ENCODE data around the gene CTAGE9. TPM values are rescaled to one million over a fixed set of nuclear protein-coding genes. Genes with fewer than 3 reads are reported as not detected.
"Not testable (repeated sequence)": the region's sequence is repeated elsewhere in the genome, so short reads cannot be mapped to it uniquely, and the experiment has no call there.

CTAGE9 gene
- total RNA-seq, 1 experiment from 2014 or later, result not detected

GRCh38 chr6:131717836-131718542 is 7.2 kb upstream of the CTAGE9 start:
- H2AFZ ChIP-seq (ENCODE audit: low read length), result no peak overlapping the region
- no peak overlapping the region for H2BK20ac ChIP-seq (ENCODE audit: low read depth, low read length, poor library complexity, severe bottlenecking)
- no peaks in the 10 kb centered on the region for H3K79me2 ChIP-seq (ENCODE audit: insufficient read depth, low read length)
- H4K91ac ChIP-seq (ENCODE audit: insufficient read length, low read depth, low read length), result no peak overlapping the region
- no peaks in the 10 kb centered on the region for H4K20me1 ChIP-seq (ENCODE audit: control insufficient read depth, insufficient read depth, insufficient read length)
- no peak overlapping the region for H2AK5ac ChIP-seq (ENCODE audit: insufficient read length, low read length)
- no peak overlapping the region for H2BK12ac ChIP-seq (ENCODE audit: insufficient read length, low read depth, low read length)
- H3K23me2 ChIP-seq (ENCODE audit: insufficient read length, low read depth, low read length, poor library complexity, severe bottlenecking), result no peaks in the 10 kb centered on the region
- H2BK15ac ChIP-seq (ENCODE audit: low read depth, low read length), result no peak overlapping the region
- H3K4me1 ChIP-seq (ENCODE audit: insufficient read depth, low read length), result no peaks in the 10 kb centered on the region
- no peak for TF ChIP-seq CTCF (conservative IDR thresholded peaks at IDR 0.05)
- H3K18ac ChIP-seq (ENCODE audit: insufficient read length, low read depth, low read length), result no peak overlapping the region
- no peak overlapping the region for H3T11ph ChIP-seq (ENCODE audit: low read length)
- no peaks in the 10 kb centered on the region for H3K9me3 Mint-ChIP-seq
- H2BK5ac ChIP-seq (ENCODE audit: insufficient read length, low read length), result no peak overlapping the region
- H3K36me3 Mint-ChIP-seq (ENCODE audit: insufficient read depth in 1 of 3, low read depth in 3 of 3), result no peaks in the 10 kb centered on the region
- H3K27me3 Mint-ChIP-seq (ENCODE audit: low read depth), result no peaks in the 10 kb centered on the region; the same call in 1 of the 2 replicates
- no peaks in the 10 kb centered on the region for H3K4me1 Mint-ChIP-seq
- no peak overlapping the region for H3K9ac ChIP-seq (ENCODE audit: extremely low read depth, insufficient read length, low read length)
- H3K9me3 ChIP-seq (ENCODE audit: control insufficient read depth, low read depth, low read length), result no peaks in the 10 kb centered on the region
- H3K23ac ChIP-seq (ENCODE audit: insufficient read length, low read depth, low read length), result no peak overlapping the region
- H4K8ac ChIP-seq (replicated peaks; ENCODE audit: insufficient read length, low read depth, low read length), result no peak overlapping the region
- no peak overlapping the region for H3K27ac Mint-ChIP-seq
- no peak overlapping the region for H3K14ac ChIP-seq (ENCODE audit: insufficient read depth, low read length)
- H2BK120ac ChIP-seq (ENCODE audit: low read depth, low read length, poor library complexity, severe bottlenecking), result no peak overlapping the region
- no peak overlapping the region for H4K5ac ChIP-seq (ENCODE audit: insufficient read length, low read depth, low read length)
- no peak overlapping the region for H3K4me3 Mint-ChIP-seq
- H3K27me3 ChIP-seq (ENCODE audit: insufficient read depth, low read length), result no peaks in the 10 kb centered on the region
- H3K4ac ChIP-seq (ENCODE audit: low read depth, low read length), result no peak overlapping the region
- no CpG with 5 or more reads among the region's 3 CpGs for WGBS (ENCODE audit: extremely low coverage, insufficient read length, low lambda C conversion rate)
- no peaks in the 10 kb centered on the region for H3K79me1 ChIP-seq (ENCODE audit: insufficient read depth, low read depth, low read length, poor library complexity, severe bottlenecking)
- no peak for DNase-seq
- H3K27ac ChIP-seq (ENCODE audit: insufficient read length, low read depth, low read length), result no peak overlapping the region
- no peak overlapping the region for H3K4me2 ChIP-seq (ENCODE audit: insufficient read depth, insufficient read length, low read length)
- no peak overlapping the region for H3K56ac ChIP-seq (ENCODE audit: insufficient read length, low read depth, low read length)

- H3K4me1 Mint-ChIP-seq, H3K4me3 Mint-ChIP-seq: not testable (repeated sequence)
Observed at GRCh38 chr6:131715567-131715966, 4.8 kb upstream of the CTAGE9 start.

More at GRCh38 chr6:131715567-131715966, 4.8 kb upstream of the CTAGE9 start:
- H3K56ac ChIP-seq (ENCODE audit: insufficient read length, low read depth, low read length); H3K27me3 ChIP-seq (ENCODE audit: insufficient read depth, low read length); H4K20me1 ChIP-seq (ENCODE audit: control insufficient read depth, insufficient read depth, insufficient read length); H2AK5ac ChIP-seq (ENCODE audit: insufficient read length, low read length); H4K5ac ChIP-seq (ENCODE audit: insufficient read length, low read depth, low read length); H3K4ac ChIP-seq (ENCODE audit: low read depth, low read length); H2BK120ac ChIP-seq (ENCODE audit: low read depth, low read length, poor library complexity, severe bottlenecking); H2BK12ac ChIP-seq (ENCODE audit: insufficient read length, low read depth, low read length); DNase-seq; H4K8ac ChIP-seq (replicated peaks; ENCODE audit: insufficient read length, low read depth, low read length); H3K18ac ChIP-seq (ENCODE audit: insufficient read length, low read depth, low read length); H3K79me2 ChIP-seq (ENCODE audit: insufficient read depth, low read length); H3K27me3 Mint-ChIP-seq (ENCODE audit: low read depth); H3K9ac ChIP-seq (ENCODE audit: extremely low read depth, insufficient read length, low read length); H2AFZ ChIP-seq (ENCODE audit: low read length); H3K36me3 Mint-ChIP-seq (ENCODE audit: insufficient read depth in 1 of 3, low read depth in 3 of 3); H3K79me1 ChIP-seq (ENCODE audit: insufficient read depth, low read depth, low read length, poor library complexity, severe bottlenecking); H3K4me2 ChIP-seq (ENCODE audit: insufficient read depth, insufficient read length, low read length); H3K27ac ChIP-seq (ENCODE audit: insufficient read length, low read depth, low read length); H2BK20ac ChIP-seq (ENCODE audit: low read depth, low read length, poor library complexity, severe bottlenecking); H3K27ac Mint-ChIP-seq; H3K14ac ChIP-seq (ENCODE audit: insufficient read depth, low read length); H3K9me3 Mint-ChIP-seq; H2BK15ac ChIP-seq (ENCODE audit: low read depth, low read length); H3T11ph ChIP-seq (ENCODE audit: low read length); H2BK5ac ChIP-seq (ENCODE audit: insufficient read length, low read length); H3K23ac ChIP-seq (ENCODE audit: insufficient read length, low read depth, low read length); H3K23me2 ChIP-seq (ENCODE audit: insufficient read length, low read depth, low read length, poor library complexity, severe bottlenecking); H3K4me1 ChIP-seq (ENCODE audit: insufficient read depth, low read length); H3K9me3 ChIP-seq (ENCODE audit: control insufficient read depth, low read depth, low read length); H4K91ac ChIP-seq (ENCODE audit: insufficient read length, low read depth, low read length): not testable (repeated sequence)
- WGBS (ENCODE audit: extremely low coverage, insufficient read length, low lambda C conversion rate), result no CpG with 5 or more reads among the region's 6 CpGs
